GM21737 (cell line): Measurements from ENCODE around the gene EXOSC10.
"Not testable (repeated sequence)": the region's sequence is repeated elsewhere in the genome, so short reads cannot be mapped to it uniquely, and the experiment has no call there.

ENCODE experiments used
- ATAC-seq: cut with Tn5 transposase; IDR thresholded peaks from one replicate; pipeline ENCODE4 v1.9.1; 2021; ENCODE audit warnings: mild to moderate bottlenecking, moderate library complexity; ENCODE audit not compliant: unreplicated experiment

Gene EXOSC10

GRCh38 chr1:11109047-11109760 is 9.5 kb upstream of the EXOSC10 start:
- ATAC-seq = no peak

DNA sequence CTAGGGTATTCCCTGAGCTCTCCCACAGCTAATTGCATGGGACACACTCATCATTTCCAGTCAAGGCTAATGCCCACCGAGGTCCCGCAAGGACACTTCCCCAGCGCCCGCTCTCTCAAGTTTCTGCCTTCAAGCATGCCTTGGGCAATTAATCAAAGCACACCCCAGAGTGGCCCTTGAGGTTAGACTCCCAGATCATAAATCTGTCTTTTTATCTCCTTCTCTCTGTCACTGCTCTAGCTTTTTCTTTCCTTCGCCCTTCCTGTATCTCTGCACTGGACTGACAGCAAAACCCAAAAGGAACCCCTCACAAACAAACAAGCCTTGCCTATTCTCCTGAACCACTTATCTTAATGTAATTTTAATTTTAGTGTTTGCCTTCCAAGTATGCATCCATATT is 7.9 kb upstream of the EXOSC10 start:
- ATAC-seq = no peak

- no peak for ATAC-seq
These were observed 5.9 kb upstream of the EXOSC10 start for GRCh38 chr1:11105586-11105985.

DNA sequence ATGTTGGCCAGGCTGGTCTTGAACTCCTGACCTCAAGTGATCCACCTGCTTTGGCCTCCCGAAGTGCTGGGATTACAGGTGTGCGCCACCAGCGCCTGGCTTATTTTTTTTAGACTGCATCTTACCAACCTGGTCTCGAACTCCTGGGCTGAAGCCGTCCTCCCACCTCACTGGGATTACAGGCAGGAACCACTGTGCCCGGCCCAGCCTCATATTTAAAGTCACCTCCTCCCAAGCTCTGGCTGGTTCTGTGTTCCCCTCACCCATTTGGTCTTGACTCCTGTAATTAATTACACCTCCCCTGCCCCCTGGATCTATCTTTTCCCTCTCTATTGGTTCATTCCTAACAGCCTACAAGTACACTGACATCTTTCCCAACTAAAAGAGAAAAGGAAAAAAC is 1.7 kb upstream of the EXOSC10 start:
- ATAC-seq = no peak

DNA sequence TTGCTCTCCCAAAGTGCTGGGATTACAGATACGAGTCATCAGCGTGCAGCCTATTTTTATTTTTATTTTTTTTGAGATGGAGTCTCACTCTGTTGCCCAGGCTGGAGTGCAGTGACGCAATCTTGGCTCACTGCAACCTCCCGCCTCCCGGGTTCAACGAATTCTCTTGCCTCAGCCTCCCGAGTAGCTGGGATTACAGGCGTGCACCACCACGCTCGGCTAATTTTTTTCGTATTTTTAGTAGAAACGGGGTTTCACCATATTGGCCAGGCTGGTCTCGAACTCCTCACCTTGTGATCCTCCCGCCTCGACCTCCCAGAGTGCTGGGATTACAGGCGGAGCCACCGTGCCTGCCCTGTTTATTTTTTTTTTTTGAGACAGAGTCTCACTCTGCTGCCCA is 1.1 kb upstream of the EXOSC10 start:
- ATAC-seq = not testable (repeated sequence)

DNA sequence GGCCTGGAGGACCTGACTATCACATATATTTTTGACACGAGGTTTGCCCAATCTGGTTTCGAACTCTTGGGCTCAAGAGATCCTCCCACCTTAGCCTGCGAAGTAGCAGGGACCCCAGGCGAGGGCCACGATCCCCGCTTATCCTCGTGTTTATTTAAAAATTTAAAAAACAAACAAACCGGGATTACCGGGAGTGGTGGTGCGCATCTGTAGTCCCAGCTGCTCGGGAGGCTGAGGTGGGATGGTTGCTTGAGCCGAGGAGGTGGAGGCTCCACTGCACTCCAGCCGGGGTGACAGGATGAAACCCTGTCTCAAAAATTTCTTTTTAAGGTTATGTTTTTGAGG is 452 bp upstream of the EXOSC10 start:
- ATAC-seq = no peak

DNA sequence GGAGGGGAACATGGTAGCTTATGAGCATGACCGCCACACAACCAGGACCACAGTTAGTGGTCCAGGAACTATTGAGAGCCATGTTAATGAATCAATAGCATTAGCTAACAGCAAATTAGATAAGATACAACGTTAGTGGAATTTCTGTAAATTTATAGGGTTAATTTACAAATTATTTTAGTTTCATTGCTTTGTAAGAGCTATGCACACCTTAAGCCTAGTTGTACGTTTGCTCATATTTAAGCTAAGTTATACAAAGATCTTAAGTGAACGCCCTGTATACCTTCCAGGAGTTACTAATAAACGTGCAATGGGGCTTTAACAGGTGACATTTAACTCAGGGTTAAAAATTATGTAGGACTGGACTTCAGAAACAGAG is 749 bp downstream of the EXOSC10 start:
- no peak for ATAC-seq

DNA sequence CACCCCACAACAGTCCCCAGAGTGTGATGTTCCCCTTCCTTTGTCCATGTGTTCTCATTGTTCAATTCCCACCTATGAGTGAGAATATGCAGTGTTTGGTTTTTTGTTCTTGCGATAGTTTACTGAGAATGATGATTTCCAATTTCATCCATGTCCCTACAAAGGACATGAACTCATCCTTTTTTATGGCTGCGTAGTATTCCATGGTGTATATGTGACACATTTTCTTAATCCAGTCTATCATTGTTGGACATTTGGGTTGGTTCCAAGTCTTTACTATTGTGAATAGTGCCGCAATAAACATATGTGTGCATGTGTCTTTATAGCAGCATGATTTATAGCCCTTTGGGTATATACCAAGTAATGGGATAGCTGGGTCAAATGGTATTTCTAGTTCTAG is 15.9 kb downstream of the EXOSC10 start:
- ATAC-seq = not testable (repeated sequence)

DNA sequence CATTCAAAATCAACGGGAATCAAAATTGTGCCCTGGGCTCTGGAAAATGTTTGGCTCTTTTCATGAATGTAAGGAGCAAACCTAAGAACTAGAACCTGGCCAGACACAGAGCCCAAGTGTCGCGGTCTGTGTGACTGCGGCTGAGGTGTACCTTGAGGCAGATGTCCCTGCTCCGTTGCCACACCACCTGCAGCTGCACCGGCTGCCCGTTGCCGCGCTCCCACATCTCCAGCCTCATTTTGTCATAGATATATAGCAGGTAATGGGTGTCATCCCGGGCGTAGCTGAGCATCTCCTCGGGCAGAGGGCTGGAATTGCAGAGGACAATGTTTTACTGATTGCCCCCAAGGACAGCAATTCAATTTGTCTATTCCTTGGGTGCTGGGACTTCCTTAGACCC is 18.7 kb downstream of the EXOSC10 start:
- no peak for ATAC-seq

DNA sequence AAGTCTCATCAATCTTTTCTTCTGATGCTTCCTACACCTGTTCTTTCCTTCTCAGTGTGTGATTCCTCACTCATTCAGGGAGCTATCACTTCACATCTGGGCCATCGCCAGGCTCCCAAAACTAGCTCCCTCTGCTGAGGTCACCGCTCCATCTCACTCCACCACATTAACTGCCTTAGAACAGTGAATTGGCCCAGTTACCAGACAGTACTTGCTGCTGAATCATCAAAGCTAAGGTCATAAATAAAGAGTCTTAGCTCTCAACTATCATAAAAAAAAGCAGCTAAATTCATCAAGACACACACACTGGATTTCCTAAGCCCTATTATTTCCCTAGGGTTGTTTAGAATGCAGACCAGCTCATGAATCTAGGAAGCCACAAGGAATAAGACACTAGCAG is 21.0 kb downstream of the EXOSC10 start:
- ATAC-seq = no peak

DNA sequence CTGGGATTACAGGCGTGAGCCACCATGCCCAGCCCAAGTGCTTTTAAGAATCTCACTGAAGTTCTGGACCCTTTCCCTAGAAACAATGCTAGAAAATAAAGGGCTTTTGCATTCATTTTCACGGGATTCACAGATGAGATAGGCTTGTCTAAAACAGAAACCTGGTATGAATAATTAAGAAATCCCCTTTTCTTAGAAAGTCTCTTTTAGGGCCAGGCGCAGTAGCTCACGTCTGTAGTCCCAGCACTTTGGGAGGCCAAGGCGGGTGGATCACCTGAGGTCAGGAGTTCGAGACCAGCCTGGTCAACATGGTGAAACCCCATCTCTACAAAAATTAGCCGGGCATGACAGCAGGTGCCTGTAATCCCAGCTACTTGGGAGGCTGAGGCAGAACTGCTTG is 26.3 kb downstream of the EXOSC10 start:
- ATAC-seq = not testable (repeated sequence)

- ATAC-seq = no peak
These were observed 27.3 kb downstream of the EXOSC10 start for GRCh38 chr1:11072216-11072917.

- ATAC-seq = no peak
These were observed 28.0 kb downstream of the EXOSC10 start for GRCh38 chr1:11071463-11072215.

- no peak for ATAC-seq
These were observed 28.8 kb downstream of the EXOSC10 start for GRCh38 chr1:11070876-11071275.

DNA sequence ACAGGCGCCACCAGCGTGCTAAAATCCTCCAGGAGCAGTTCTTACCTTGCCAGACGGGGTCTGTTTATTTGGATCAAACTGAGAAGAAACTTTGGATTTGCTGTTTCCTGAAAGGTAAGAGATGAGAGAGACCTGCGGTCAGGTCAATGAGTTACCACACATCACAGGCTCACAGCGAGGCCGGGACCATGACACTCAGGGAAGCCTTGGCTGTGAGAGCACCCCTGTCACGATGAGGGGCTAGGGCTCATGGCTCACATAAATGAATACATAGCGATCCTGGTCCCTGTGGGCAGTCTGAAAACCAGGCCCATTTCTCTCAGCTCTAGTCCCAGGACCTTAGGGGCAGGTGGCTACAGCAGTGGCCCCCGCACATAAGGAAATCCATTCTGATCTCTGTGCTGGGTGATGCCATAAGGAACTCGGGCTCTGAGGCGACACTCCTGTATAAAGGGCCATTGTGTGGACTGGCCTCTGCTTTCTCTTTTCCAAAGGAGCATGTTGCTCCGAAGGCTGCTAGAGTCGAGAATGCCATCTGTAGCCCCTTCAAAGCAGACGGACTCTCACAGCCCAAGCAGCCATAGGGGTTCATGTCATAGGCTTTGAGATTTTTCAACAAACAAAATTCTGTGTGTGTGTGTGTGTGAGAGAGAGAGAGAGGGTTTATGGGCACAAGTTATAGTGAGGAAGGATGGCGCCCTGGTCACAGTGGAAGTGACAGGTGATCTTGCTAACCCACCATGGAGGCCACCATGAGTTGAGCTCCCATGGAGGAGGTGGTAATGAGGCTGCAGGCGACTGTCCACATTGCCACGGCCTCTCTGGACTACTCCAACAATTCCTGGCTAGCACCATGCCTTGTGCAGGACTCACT is 30.8 kb downstream of the EXOSC10 start:
- ATAC-seq = no peak

DNA sequence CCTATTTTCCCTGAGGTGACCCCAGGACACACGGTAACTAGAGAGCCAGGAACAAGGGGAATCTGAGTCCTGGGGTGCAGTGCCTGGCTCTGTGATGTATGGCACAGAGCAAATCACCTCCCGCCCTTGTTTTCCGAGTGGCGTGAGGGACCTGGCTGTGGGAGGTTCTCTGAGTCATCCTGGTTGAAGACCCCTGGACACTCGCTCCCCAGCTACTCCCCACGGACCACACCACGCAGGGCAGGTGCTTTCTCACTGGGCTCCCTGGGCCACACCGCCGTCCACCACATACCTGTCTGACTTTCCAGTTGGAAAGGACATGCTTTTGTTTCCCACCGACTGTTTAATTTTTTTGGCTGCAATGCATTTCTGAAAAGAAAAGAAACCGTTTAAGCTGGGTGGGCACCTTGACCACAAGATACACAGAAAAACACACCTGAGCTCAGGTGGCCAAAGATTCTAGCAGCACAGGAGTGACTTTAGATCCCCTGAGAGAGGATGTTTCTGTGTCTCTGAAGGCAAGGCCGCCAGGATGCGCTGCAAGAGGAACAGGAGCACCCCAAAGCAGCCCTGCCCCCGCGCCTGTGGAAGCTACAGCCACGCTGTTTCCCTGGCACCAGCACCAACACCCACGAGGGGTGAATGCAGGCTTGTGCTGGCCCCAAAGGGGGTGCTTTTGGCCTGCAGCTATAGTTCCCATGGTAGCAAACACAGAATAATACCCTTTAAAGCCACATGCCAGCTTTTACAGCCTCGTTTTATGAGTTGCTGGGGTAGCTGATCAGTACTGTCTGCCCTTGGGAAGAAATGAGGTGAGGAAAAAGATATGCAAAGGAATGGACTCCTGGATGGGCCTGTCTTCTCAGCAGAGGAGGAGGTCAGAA is 31.7 kb downstream of the EXOSC10 start:
- no peak for ATAC-seq

DNA sequence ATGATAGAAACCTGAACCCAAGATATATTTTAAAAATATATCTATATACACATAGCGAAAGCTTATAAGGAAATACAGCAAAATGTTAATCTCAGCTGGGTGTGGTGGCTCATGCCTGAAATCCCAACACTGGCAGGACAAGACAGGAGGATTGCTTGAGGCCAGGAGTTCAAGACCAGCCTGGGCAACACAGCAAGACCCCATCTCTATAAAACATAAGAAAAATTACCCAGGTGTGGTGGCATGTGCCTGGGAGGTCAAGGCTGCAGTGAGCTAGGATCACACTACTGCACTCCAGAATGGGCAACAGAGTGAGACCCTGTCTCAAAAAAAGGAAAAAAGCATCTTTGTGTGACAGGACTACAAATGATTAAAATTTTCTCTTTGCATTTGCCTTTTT is 33.9 kb downstream of the EXOSC10 start:
- ATAC-seq = no peak

GRCh38 chr1:11064942-11065341 is 34.7 kb downstream of the EXOSC10 start:
- no peak for ATAC-seq

- ATAC-seq = not testable (repeated sequence)
These were observed 35.6 kb downstream of the EXOSC10 start for GRCh38 chr1:11063937-11064537.

DNA sequence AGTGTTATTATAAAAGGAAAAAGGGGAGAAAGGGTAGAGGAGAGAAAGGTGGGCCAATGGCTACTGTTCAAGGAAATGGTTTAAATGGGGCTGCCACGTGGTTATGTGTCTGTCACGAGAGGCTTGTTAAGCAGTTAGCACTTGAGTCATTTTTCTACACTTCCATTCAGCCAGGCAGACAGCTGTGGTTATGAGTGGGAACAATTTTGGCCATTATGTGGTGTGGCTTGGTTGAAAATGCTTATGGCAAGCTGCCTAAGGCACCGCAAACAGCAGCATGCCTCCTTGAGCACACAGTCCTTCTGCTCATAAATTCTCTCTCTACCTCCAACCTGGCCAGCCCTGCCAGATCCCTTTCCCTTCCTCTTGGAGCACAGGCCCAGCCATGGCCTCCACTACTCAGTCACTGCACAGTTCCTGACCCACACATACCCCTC is 36.7 kb downstream of the EXOSC10 start:
- ATAC-seq = no peak
